NT2/D1 (cell line): ENCODE data around the gene B4GALT1.

ENCODE experiments used
- DNase-seq: peaks from one replicate; pipeline ENCODE4 v3.0.0-alpha.2; 2011; ENCODE audit warnings: low read depth, low spot score
- H3K27me3 ChIP-seq: 2 replicates; pipeline ENCODE4 v1.6.0; 2011; ENCODE audit warnings: mild to moderate bottlenecking; ENCODE audit not compliant: insufficient read length, insufficient read depth
- H3K36me3 ChIP-seq: 2 replicates; pipeline ENCODE4 v1.6.1; 2011; ENCODE audit warnings: mild to moderate bottlenecking, low read length, mixed read lengths; ENCODE audit not compliant: insufficient read depth, insufficient read length
- H3K4me1 ChIP-seq: 2 replicates; pipeline ENCODE4 v1.5.1; 2011; ENCODE audit not compliant: insufficient read depth, insufficient read length
- H3K4me3 ChIP-seq: 2 replicates; pipeline ENCODE4 v1.5.1; 2011; ENCODE audit warnings: low read depth; ENCODE audit not compliant: insufficient read length
- H3K9ac ChIP-seq: 2 replicates; pipeline ENCODE4 v1.6.0; 2011; ENCODE audit warnings: low read depth; ENCODE audit not compliant: insufficient read length
- H3K9me3 ChIP-seq: 2 replicates; pipeline ENCODE4 v1.5.1; 2011; ENCODE audit warnings: mild to moderate bottlenecking, low read length; ENCODE audit not compliant: insufficient read depth
- SUZ12 ChIP-seq: IDR thresholded peaks from 2 replicates; pipeline ENCODE4 v1.6.1; 2011; ENCODE audit not compliant: insufficient read length, insufficient read depth; ENCODE audit errors: extremely low read depth
- YY1 ChIP-seq: IDR thresholded peaks from 2 replicates; pipeline ENCODE4 v1.6.1; 2011; ENCODE audit not compliant: insufficient read length, insufficient read depth
- ZNF274 ChIP-seq: IDR thresholded peaks from 2 replicates; pipeline ENCODE4 v1.6.1; 2011; ENCODE audit warnings: mild to moderate bottlenecking, low read depth, low read length

Gene B4GALT1

GRCh38 chr9:33182519-33182918, 15.4 kb upstream of the B4GALT1 start:
- Histone ChIP-seq H3K27me3 (no peaks in the 10 kb centered on the region), H3K36me3 (no peaks in the 10 kb centered on the region), H3K9ac (no peak overlapping the region), H3K4me3 (no peak overlapping the region), H3K9me3 (no peaks in the 10 kb centered on the region), H3K4me1 (peaks cover 2% of the 10 kb centered on the region)
- no peak for TF ChIP-seq SUZ12
- TF ChIP-seq YY1 = no peak
- DNase-seq = no peak

GRCh38 chr9:33180526-33181184, 13.5 kb upstream of the B4GALT1 start:
- no peaks in the 10 kb centered on the region for H3K27me3 ChIP-seq
- no peaks in the 10 kb centered on the region for H3K4me1 ChIP-seq
- no peak for DNase-seq
- no peaks in the 10 kb centered on the region for H3K9me3 ChIP-seq
- no peaks in the 10 kb centered on the region for H3K36me3 ChIP-seq
- no peak overlapping the region for H3K9ac ChIP-seq
- no peak overlapping the region for H3K4me3 ChIP-seq
- TF ChIP-seq ZNF274 (no peak), SUZ12 (no peak), YY1 (no peak)

- Histone ChIP-seq H3K9ac (no peak overlapping the region), H3K4me3 (no peak overlapping the region), H3K4me1 (no peaks in the 10 kb centered on the region), H3K9me3 (no peaks in the 10 kb centered on the region), H3K27me3 (no peaks in the 10 kb centered on the region), H3K36me3 (no peaks in the 10 kb centered on the region)
- no peak for DNase-seq
- no peak for TF ChIP-seq YY1
- TF ChIP-seq SUZ12 = no peak
- TF ChIP-seq ZNF274 = no peak
Observed at GRCh38 chr9:33178972-33179697, 12.0 kb upstream of the B4GALT1 start.

GRCh38 chr9:33177639-33178038, 10.5 kb upstream of the B4GALT1 start:
- H3K4me3 ChIP-seq = no peak overlapping the region
- no peak overlapping the region for H3K9ac ChIP-seq
- no peak for TF ChIP-seq ZNF274
- H3K9me3 ChIP-seq = no peaks in the 10 kb centered on the region
- no peaks in the 10 kb centered on the region for H3K4me1 ChIP-seq
- H3K27me3 ChIP-seq = no peaks in the 10 kb centered on the region
- no peak for DNase-seq
- H3K36me3 ChIP-seq = no peaks in the 10 kb centered on the region

- Histone ChIP-seq H3K9me3 (no peaks in the 10 kb centered on the region), H3K27me3 (no peaks in the 10 kb centered on the region), H3K4me3 (no peak overlapping the region), H3K9ac (no peak overlapping the region), H3K36me3 (no peaks in the 10 kb centered on the region), H3K4me1 (peaks cover 2% of the 10 kb centered on the region)
- DNase-seq = no peak
- TF ChIP-seq YY1 (no peak), ZNF274 (no peak), SUZ12 (no peak)
Observed at GRCh38 chr9:33177086-33177485, 9.9 kb upstream of the B4GALT1 start.

GRCh38 chr9:33175649-33176325, 8.7 kb upstream of the B4GALT1 start:
- Histone ChIP-seq H3K4me1 (peaks cover 2% of the 10 kb centered on the region), H3K36me3 (no peaks in the 10 kb centered on the region), H3K9me3 (no peaks in the 10 kb centered on the region), H3K27me3 (no peaks in the 10 kb centered on the region), H3K9ac (no peak overlapping the region), H3K4me3 (no peak overlapping the region)
- TF ChIP-seq SUZ12 (no peak), ZNF274 (no peak), YY1 (no peak)
- no peak for DNase-seq

GRCh38 chr9:33172256-33173238, 5.4 kb upstream of the B4GALT1 start:
- Histone ChIP-seq H3K9ac (no peak overlapping the region), H3K36me3 (no peaks in the 10 kb centered on the region), H3K4me1 (peaks cover 2% of the 10 kb centered on the region), H3K27me3 (peaks cover 17% of the 10 kb centered on the region), H3K9me3 (no peaks in the 10 kb centered on the region), H3K4me3 (no peak overlapping the region)
- TF ChIP-seq YY1 (no peak), SUZ12 (no peak), ZNF274 (no peak)
- no peak for DNase-seq
